ENCODE data around the gene HSPB3.

The HSPB3 gene

DNA sequence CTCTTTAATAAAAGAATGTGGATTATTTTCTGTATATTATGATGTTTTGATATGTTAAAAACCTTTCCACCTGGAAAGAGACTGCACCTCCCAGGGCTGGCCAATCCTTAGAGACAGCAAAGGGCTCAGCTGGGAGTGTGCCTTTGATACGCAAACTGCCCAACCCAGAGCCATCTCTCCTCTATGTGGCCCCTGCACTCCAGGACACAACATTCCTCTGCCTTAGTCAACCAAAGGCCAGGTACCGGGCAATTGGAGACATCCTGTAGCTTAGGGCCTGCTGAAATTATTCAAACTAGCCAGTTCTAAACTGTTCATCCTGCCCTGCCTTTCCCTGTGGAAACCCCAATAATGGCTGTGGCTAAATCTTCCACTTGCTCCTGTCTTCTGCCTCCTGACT, 5.0 kb upstream of the HSPB3 start:
- DNase-seq (ENCODE audit: low spot score) = no peak
- TF ChIP-seq, protein P1, sequence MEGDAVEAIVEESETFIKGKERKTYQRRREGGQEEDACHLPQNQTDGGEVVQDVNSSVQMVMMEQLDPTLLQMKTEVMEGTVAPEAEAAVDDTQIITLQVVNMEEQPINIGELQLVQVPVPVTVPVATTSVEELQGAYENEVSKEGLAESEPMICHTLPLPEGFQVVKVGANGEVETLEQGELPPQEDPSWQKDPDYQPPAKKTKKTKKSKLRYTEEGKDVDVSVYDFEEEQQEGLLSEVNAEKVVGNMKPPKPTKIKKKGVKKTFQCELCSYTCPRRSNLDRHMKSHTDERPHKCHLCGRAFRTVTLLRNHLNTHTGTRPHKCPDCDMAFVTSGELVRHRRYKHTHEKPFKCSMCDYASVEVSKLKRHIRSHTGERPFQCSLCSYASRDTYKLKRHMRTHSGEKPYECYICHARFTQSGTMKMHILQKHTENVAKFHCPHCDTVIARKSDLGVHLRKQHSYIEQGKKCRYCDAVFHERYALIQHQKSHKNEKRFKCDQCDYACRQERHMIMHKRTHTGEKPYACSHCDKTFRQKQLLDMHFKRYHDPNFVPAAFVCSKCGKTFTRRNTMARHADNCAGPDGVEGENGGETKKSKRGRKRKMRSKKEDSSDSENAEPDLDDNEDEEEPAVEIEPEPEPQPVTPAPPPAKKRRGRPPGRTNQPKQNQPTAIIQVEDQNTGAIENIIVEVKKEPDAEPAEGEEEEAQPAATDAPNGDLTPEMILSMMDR (conservative IDR thresholded peaks at IDR 0.05; ENCODE audit: low read depth) = no peak
- POLR2A ChIA-PET (ENCODE audit: low non-redundant PET) = no interaction called here
- CTCF ChIA-PET = no interaction called here
- no peak overlapping the region for H3K27ac ChIP-seq

DNA sequence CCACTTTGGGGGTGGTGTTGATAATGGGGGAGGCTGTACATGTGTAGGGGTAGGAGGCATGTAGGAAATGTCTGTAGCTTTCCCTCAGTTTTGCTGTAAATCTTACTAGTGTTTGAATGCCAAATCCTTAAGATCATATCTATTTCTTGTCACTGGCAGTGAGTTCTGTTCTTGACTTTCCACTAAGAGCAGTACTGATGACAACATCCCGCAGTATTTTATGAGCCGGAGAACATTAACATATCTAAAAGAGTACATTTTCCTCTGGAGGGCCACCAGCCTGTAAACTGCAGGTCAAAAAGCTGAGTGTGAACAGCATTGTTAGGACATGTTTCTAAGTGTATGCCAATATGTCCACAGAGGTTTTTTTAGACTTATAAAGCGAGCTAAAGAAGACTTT, 2.5 kb upstream of the HSPB3 start:
- TF ChIP-seq, protein P1 (conservative IDR thresholded peaks at IDR 0.05; ENCODE audit: low read depth) = no peak
- ChIA-PET POLR2A (ENCODE audit: low non-redundant PET) (no interaction called here), CTCF (interaction anchor here (0.6 kb wide), 1 partner anchor 94 kb away, joined by 4 read pairs; no protein-coding TSS in a partner anchor)
- no peak overlapping the region for H3K27ac ChIP-seq
- no peak for DNase-seq (ENCODE audit: low spot score)

DNA sequence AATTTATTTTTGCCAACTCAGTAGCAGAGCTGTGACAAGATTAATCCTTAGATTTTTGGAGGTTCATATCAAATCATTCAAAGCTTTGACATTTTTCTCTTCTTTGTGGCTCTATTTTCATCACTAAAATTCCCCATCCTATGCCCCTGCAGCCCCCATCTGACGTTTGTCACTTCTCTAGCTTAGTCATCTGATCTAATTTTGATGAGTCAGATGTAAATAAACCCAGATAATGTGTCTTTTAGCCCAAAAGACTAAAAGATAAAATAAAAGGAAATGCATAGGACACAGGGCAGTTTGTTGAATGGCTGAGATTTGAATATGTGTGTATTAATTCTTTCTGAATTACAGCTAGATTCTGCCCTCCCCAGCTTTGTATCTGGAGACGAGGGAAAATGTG, 897 bp upstream of the HSPB3 start:
- POLR2A ChIA-PET (ENCODE audit: low non-redundant PET) = no interaction called here

DNA sequence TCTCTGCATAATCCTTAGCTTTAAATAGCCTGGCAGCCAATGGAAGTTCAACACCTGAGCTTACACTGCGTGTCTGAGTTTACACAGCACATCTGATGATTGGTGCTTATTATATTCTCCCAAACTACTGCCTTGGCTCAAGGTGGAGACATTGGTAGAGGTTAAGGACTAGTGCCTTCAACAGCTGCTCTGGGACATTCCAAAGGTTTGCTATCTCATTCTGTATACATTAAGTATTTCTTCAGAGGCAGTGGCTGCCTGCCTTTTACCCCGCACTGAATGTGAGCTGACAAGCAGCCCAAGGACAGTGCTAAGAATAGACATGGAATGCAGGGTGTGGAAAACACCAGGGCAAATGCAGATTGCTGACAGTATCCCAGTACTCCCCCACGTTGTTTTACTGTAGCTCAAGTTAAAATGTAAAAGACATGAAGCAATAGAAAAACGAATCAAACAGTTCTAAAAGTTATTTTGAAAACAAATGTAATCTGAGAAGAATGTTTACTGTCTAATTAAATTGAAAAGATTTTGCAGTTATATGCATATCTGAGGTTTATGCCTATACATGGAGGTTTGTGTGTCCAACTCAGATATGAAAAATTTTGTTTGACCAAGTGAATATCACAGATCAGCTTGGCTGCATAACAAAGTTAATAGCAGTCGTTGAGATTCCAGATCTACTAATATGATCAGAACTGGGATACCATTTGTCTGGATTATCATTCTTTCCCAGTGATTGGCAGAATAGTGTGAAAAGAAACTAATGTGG, 1.8 kb downstream of the HSPB3 start:
- DNase-seq (ENCODE audit: low spot score) = peak; percentile 69
- TF ChIP-seq, protein P1 (conservative IDR thresholded peaks at IDR 0.05; ENCODE audit: low read depth) = no peak
- no peak overlapping the region for H3K27ac ChIP-seq
- POLR2A ChIA-PET (ENCODE audit: low non-redundant PET) = no interaction called here
- CTCF ChIA-PET = interaction anchor here (0.6 to 1.7 kb wide), 2 partner anchors 32 to 1643 kb away, joined by 3 to 5 read pairs; no protein-coding TSS in a partner anchor

More for the DNA sequence above, 897 bp upstream of the HSPB3 start:
- TF ChIP-seq, protein P1 (conservative IDR thresholded peaks at IDR 0.05; ENCODE audit: low read depth) = no peak
- no peak for DNase-seq (ENCODE audit: low spot score)
- CTCF ChIA-PET = interaction anchor here (1.2 to 1.3 kb wide), 2 partner anchors 37 to 63 kb away, joined by 3 to 4 read pairs; partner anchors contain the start of gene SNX18
- H3K27ac ChIP-seq = no peak overlapping the region

DNA sequence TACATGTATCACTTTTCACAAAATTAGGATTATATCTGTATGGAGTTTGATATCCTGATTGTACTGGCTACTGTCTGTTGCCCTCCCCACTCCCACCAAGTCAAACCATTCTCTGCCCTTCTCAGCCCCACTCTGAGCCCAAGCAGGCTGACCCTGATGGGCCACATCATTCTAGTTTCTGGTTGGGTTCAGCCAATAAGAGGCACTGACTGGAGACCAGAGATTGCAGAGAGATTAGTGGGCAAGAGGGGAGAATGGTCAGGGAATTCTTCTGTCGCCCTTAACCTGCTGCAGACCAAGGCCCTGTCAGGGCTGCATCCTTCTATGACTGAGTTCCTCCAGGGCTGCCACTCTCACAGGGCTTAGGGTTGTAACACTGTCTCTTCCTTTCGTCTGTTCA, 2.7 kb downstream of the HSPB3 start:
- no peak for DNase-seq (ENCODE audit: low spot score)
- CTCF ChIA-PET = interaction anchor here (0.6 to 1.7 kb wide), 2 partner anchors 31 to 1642 kb away, joined by 3 to 5 read pairs; no protein-coding TSS in a partner anchor

GRCh38 chr5:54460181-54460919, 4.9 kb downstream of the HSPB3 start:
- ChIA-PET CTCF (interaction anchor here (0.7 kb wide), 1 partner anchor 565 kb away, joined by 3 read pairs; no protein-coding TSS in a partner anchor), POLR2A (ENCODE audit: low non-redundant PET) (no interaction called here)
- no peak overlapping the region for H3K27ac ChIP-seq

More for the DNA sequence above, 2.7 kb downstream of the HSPB3 start:
- H3K27ac ChIP-seq = no peak overlapping the region
- TF ChIP-seq, protein P1 (conservative IDR thresholded peaks at IDR 0.05; ENCODE audit: low read depth) = no peak
- POLR2A ChIA-PET (ENCODE audit: low non-redundant PET) = no interaction called here

More at GRCh38 chr5:54460181-54460919, 4.9 kb downstream of the HSPB3 start:
- TF ChIP-seq, protein P1 (conservative IDR thresholded peaks at IDR 0.05; ENCODE audit: low read depth) = no peak
- DNase-seq (ENCODE audit: low spot score) = no peak
